HCT116 (cell line): ENCODE data around the gene PLEKHA6. TPM values are rescaled to one million over a fixed set of nuclear protein-coding genes. Genes with fewer than 3 reads are reported as not detected.

Experiments used
- ATAC-seq: fragments of 200-7000 bp; cut with Tn5 transposase; 2 replicates; pipeline ENCODE4 v1.9.1; 2020; ENCODE audit warnings: mild to moderate bottlenecking, moderate library complexity
- BruUV-seq: library from RNA; stranded (reverse); fragments of 400-500 nt; replicated peaks from 2 replicates; lab custom pipeline; 2021; lab: Mats Ljungman, UMichigan
- CTCF ChIA-PET: fragments of 300-600 bp; sonication (Branson Sonifier 250); formaldehyde crosslinking; loops from one replicate; lab custom pipeline; 2021; ENCODE audit warnings: antibody characterized with exemption; lab: Charles Lee
- POLR2A ChIA-PET: fragments of 300-600, 350-600 bp; sonication (Branson Sonifier 250); formaldehyde crosslinking; loops from one replicate; lab custom pipeline; 2021; ENCODE audit warnings: antibody characterized with exemption; lab: Charles Lee
- RAD21 ChIA-PET, 2 experiments: fragments of 300-600 bp; sonication (Branson Sonifier 250); formaldehyde crosslinking; loops; one replicate each; lab custom pipeline; 2023; ENCODE audit warnings: low total read pairs in 2 of 2; ENCODE audit not compliant: uncharacterized antibody in 2 of 2, unreplicated experiment in 2 of 2, low non-redundant PET in 1 of 2; lab: Charles Lee
- DNase-seq: peaks from one replicate; pipeline ENCODE4 v3.0.0-alpha.2; 2010; ENCODE audit warnings: low read depth, low spot score
- H2AFZ ChIP-seq: fragments of 200-600 bp; shearing (Covaris generic), sonication (generic); 2 replicates; pipeline ENCODE4 v1.6.1; 2017; ENCODE audit warnings: low read depth, mixed run types, mixed read lengths, antibody characterized with exemption, low read length; ENCODE audit not compliant: poor library complexity, severe bottlenecking
- H3K27ac ChIP-seq: 2 replicates; pipeline ENCODE4 v1.5.1; 2012; ENCODE audit warnings: low read depth, low read length
- H3K27me3 ChIP-seq: fragments of 200-600 bp; sonication (generic); 2 replicates; pipeline ENCODE4 v1.6.1; 2016; ENCODE audit warnings: mixed run types, low read length, mixed read lengths; ENCODE audit not compliant: insufficient read depth
- H3K36me3 ChIP-seq, 2 experiments: fragments of 200-500 bp in 1 of 2; fragments of 200-600 bp in 1 of 2; sonication (Bioruptor generic) in 1 of 2; sonication (generic) in 1 of 2; 2 replicates each; pipeline versions ENCODE4 v1.5.1 to v1.6.1; 2014 to 2016; ENCODE audit warnings: low read length in 2 of 2, inconsistent platforms in 1 of 2, mixed read lengths in 1 of 2, mixed run types in 1 of 2; ENCODE audit not compliant: insufficient read depth in 2 of 2, control insufficient read depth in 1 of 2
- H3K4me1 ChIP-seq, 2 experiments: fragments of 200-600 bp in 1 of 2; sonication (generic) in 1 of 2; 2 replicates each; pipeline versions ENCODE4 v1.5.1 to v1.6.1; 2012 to 2017; ENCODE audit warnings: low read length in 2 of 2, inconsistent platforms in 1 of 2, mild to moderate bottlenecking in 1 of 2, mixed read lengths in 1 of 2, mixed run types in 1 of 2, moderate library complexity in 1 of 2; ENCODE audit not compliant: insufficient read depth in 2 of 2, control insufficient read depth in 1 of 2
- H3K4me2 ChIP-seq: fragments of 200-600 bp; sonication (generic); 2 replicates; pipeline ENCODE4 v1.6.1; 2017; ENCODE audit warnings: mixed run types, low read length, mixed read lengths
- H3K4me3 ChIP-seq, 2 experiments: fragments of 200-600 bp in 1 of 2; sonication (generic) in 1 of 2; replicated peaks in 1 of 2; 2 replicates each; pipeline ENCODE4 v1.5.1; 2011 to 2016; ENCODE audit warnings: low read length in 2 of 2, control low read depth in 1 of 2, low read depth in 1 of 2, mild to moderate bottlenecking in 1 of 2, mixed read lengths in 1 of 2, mixed run types in 1 of 2
- H3K79me2 ChIP-seq: fragments of 200-600 bp; sonication (generic); 2 replicates; pipeline ENCODE4 v1.6.1; 2017; ENCODE audit warnings: mild to moderate bottlenecking, mixed run types, low read length, moderate library complexity, mixed read lengths; ENCODE audit not compliant: insufficient read depth
- H3K9ac ChIP-seq: fragments of 200-600 bp; sonication (generic); 2 replicates; pipeline ENCODE4 v1.6.1; 2016; ENCODE audit warnings: low read length, mixed read lengths
- H3K9me2 ChIP-seq: fragments of 200-600 bp; sonication (generic), shearing (Covaris generic); 2 replicates; pipeline ENCODE4 v1.6.1; 2017; ENCODE audit warnings: mixed run types, mild to moderate bottlenecking, moderate library complexity; ENCODE audit not compliant: insufficient read depth
- H3K9me3 ChIP-seq, 2 experiments: fragments of 200-500 bp in 1 of 2; fragments of 200-600 bp in 1 of 2; sonication (Bioruptor generic) in 1 of 2; sonication (generic) in 1 of 2; 2 replicates each; pipeline ENCODE4 v1.6.1; 2014 to 2017; ENCODE audit warnings: low read length in 2 of 2, mixed read lengths in 2 of 2, inconsistent platforms in 1 of 2, low read depth in 1 of 2, mild to moderate bottlenecking in 1 of 2, mixed run types in 1 of 2, moderate library complexity in 1 of 2; ENCODE audit not compliant: control insufficient read depth in 1 of 2, insufficient read depth in 1 of 2
- H4K20me1 ChIP-seq: fragments of 200-600 bp; sonication (generic), shearing (Covaris generic); 2 replicates; pipeline ENCODE4 v1.6.1; 2017; ENCODE audit warnings: mixed run types, mild to moderate bottlenecking, moderate library complexity; ENCODE audit not compliant: insufficient read depth
- CBX3 ChIP-seq: IDR thresholded peaks from 2 replicates; pipeline ENCODE4 v1.6.1; 2012; ENCODE audit warnings: low read depth
- CEBPB ChIP-seq: IDR thresholded peaks from 2 replicates; pipeline ENCODE4 v1.6.1; 2012; ENCODE audit warnings: low read depth
- EGR1 ChIP-seq: IDR thresholded peaks from 2 replicates; pipeline ENCODE4 v1.6.1; 2012; ENCODE audit warnings: low read depth
- ELF1 ChIP-seq: IDR thresholded peaks from 2 replicates; pipeline ENCODE4 v1.6.1; 2012; ENCODE audit warnings: low read depth, borderline replicate concordance
- EZH2 ChIP-seq: fragments of 200-600 bp; sonication (generic); IDR thresholded peaks from 2 replicates; pipeline ENCODE4 v1.6.1; 2017; ENCODE audit warnings: antibody characterized with exemption, mixed run types
- EZH2phosphoT487 ChIP-seq: fragments of 200-600 bp; IDR thresholded peaks from 2 replicates; pipeline ENCODE4 v1.6.1; 2018; ENCODE audit warnings: antibody characterized with exemption, borderline replicate concordance
- MAX ChIP-seq: IDR thresholded peaks from 2 replicates; pipeline ENCODE4 v1.6.1; 2012
- POLR2AphosphoS5 ChIP-seq: IDR thresholded peaks from 2 replicates; pipeline ENCODE4 v1.6.1; 2011; ENCODE audit warnings: mild to moderate bottlenecking, low read depth, low read length, moderate library complexity
- RAD21 ChIP-seq: IDR thresholded peaks from 2 replicates; pipeline ENCODE4 v1.6.1; 2012; ENCODE audit warnings: low read depth, mild to moderate bottlenecking
- SIN3A ChIP-seq: IDR thresholded peaks from 2 replicates; pipeline ENCODE4 v1.6.1; 2012; ENCODE audit warnings: low read depth
- SRF ChIP-seq: IDR thresholded peaks from 2 replicates; pipeline ENCODE4 v1.6.1; 2012; ENCODE audit warnings: low read depth
- ZFX ChIP-seq: fragments of 450-650 bp; IDR thresholded peaks from 2 replicates; pipeline ENCODE4 v1.6.1; 2017
- intact Hi-C: fragments of 100-400 bp; cut with micrococcal nuclease; formaldehyde crosslinking; loops from 2 replicates; pipeline ENCODE4 v1.10.0; 2022
- total RNA-seq: library from RNA; stranded (reverse); gene quantifications from one replicate; pipeline ENCODE4 v1.2.1, GENCODE V29; 2021; ENCODE audit not compliant: unreplicated experiment
- TF ChIP-seq, protein P1 (sequence below): IDR thresholded peaks from 2 replicates; pipeline ENCODE4 v1.6.1; 2012
- TF ChIP-seq, protein P2 (sequence below): IDR thresholded peaks from 2 replicates; pipeline ENCODE4 v1.6.1; 2011; ENCODE audit warnings: mild to moderate bottlenecking, low read length, moderate library complexity; ENCODE audit not compliant: insufficient replicate concordance; ENCODE audit errors: extremely low read depth

PLEKHA6 gene
- total RNA-seq, 1 experiment from 2014 or later = 13.1 TPM

DNA sequence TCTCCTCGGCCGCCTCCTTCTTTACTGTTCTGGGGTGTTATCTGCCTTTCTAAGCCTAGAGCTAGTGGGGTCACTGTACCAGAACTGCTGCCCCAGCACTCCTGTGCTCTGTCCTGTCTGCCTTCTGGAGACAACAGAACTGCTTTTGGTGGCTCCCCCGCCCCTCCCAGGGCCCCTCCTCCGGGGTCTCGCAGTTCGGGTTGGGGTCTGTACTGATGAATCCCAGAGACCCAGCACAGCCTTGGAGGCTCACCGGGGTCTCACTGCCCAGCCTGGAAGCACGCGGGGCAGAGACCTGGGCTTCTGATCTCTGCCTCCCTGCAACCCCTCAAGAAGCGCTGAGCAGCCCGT is 3.2 kb upstream of the PLEKHA6 start:
- Histone ChIP-seq H3K9me3 (no peaks in the 10 kb centered on the region), H3K9me2 (no peaks in the 10 kb centered on the region), H3K4me2 (peak overlapping the region; percentile 63), H3K27ac (no peak overlapping the region; the same call in 1 of the 2 replicates), H2AFZ (no peak overlapping the region), H3K4me1 (peaks cover 6 to 20% of the 10 kb centered on the region in 2 experiments; a peak in 3 of 4 replicates), H3K9ac (peak overlapping the region; percentile 43), H3K4me3 (no peak overlapping the region; a peak in 2 of 4 replicates), H3K36me3 (no peaks in the 10 kb centered on the region), H3K27me3 (no peaks in the 10 kb centered on the region), H4K20me1 (no peaks in the 10 kb centered on the region), H3K79me2 (no peaks in the 10 kb centered on the region)
- no TSS peak for BruUV-seq
- DNase-seq (no peak), ATAC-seq (no peak)
- ChIA-PET POLR2A (interaction anchor here (2.1 kb wide), 1 partner anchor 15 kb away, joined by 5 read pairs; no protein-coding TSS in a partner anchor), RAD21 (interaction anchor here (1.3 to 2.9 kb wide), 6 partner anchors 49 to 200 kb away, joined by 3 to 14 read pairs (median 6); partner anchors contain the start of gene GOLT1A (in 2 of the 2)), CTCF (interaction anchor here (0.7 to 6.8 kb wide), 12 partner anchors 9 to 235 kb away, joined by 3 to 51 read pairs (median 6); partner anchors contain the start of gene GOLT1A)
- no peak for TF ChIP-seq MAX
- no peak for TF ChIP-seq RAD21
- TF ChIP-seq, protein P1, sequence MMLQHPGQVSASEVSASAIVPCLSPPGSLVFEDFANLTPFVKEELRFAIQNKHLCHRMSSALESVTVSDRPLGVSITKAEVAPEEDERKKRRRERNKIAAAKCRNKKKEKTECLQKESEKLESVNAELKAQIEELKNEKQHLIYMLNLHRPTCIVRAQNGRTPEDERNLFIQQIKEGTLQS = no peak
- no peak for TF ChIP-seq EGR1
- TF ChIP-seq, protein P2, sequence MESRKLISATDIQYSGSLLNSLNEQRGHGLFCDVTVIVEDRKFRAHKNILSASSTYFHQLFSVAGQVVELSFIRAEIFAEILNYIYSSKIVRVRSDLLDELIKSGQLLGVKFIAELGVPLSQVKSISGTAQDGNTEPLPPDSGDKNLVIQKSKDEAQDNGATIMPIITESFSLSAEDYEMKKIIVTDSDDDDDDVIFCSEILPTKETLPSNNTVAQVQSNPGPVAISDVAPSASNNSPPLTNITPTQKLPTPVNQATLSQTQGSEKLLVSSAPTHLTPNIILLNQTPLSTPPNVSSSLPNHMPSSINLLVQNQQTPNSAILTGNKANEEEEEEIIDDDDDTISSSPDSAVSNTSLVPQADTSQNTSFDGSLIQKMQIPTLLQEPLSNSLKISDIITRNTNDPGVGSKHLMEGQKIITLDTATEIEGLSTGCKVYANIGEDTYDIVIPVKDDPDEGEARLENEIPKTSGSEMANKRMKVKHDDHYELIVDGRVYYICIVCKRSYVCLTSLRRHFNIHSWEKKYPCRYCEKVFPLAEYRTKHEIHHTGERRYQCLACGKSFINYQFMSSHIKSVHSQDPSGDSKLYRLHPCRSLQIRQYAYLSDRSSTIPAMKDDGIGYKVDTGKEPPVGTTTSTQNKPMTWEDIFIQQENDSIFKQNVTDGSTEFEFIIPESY = no peak
- intact Hi-C loops = loop anchor here (1.0 kb wide), 4 partner anchors 105 to 502 kb away; partner anchors contain the start of gene SNRPE

DNA sequence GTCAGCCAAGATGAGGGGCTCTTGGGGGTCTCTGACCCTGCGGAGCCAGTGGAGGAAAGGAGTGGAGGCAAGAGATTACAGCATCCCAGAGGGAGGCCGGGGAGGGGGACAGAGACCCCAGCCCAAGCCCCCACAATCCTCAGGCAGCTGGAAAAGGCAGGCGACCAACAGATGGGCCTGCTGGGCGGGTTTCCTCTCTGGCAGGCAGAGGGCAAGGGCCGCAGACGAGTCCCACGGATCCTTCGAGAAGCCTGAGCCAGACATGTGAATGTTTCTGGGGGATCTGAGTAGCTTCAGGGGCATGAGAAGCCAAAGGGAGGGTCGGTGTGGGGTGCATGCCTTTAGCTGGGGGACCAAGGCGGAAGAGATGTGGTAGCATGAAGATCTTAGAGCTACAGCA is 2.1 kb upstream of the PLEKHA6 start:
- Histone ChIP-seq H3K27ac (no peak overlapping the region), H4K20me1 (no peaks in the 10 kb centered on the region), H3K4me3 (no peak overlapping the region), H3K4me2 (no peak overlapping the region), H3K27me3 (no peaks in the 10 kb centered on the region), H3K36me3 (no peaks in the 10 kb centered on the region), H3K79me2 (no peaks in the 10 kb centered on the region), H3K4me1 (peaks cover 6 to 20% of the 10 kb centered on the region in 2 experiments; a peak in 3 of 4 replicates), H3K9ac (no peak overlapping the region), H2AFZ (no peak overlapping the region), H3K9me3 (no peaks in the 10 kb centered on the region), H3K9me2 (no peaks in the 10 kb centered on the region)
- no TSS peak for BruUV-seq
- DNase-seq (no peak), ATAC-seq (no peak)
- intact Hi-C loops = no loop called here
- CTCF ChIA-PET = interaction anchor here (1.7 to 6.8 kb wide), 4 partner anchors 37 to 199 kb away, joined by 6 to 51 read pairs (median 28); no protein-coding TSS in a partner anchor
- POLR2A ChIA-PET = interaction anchor here (2.1 kb wide), 1 partner anchor 16 kb away, joined by 5 read pairs; no protein-coding TSS in a partner anchor
- RAD21 ChIA-PET = interaction anchor here (1.1 to 2.9 kb wide), 4 partner anchors 103 to 199 kb away, joined by 4 to 14 read pairs (median 8); partner anchors contain the start of gene GOLT1A (in 2 of the 2)
- no peak for TF ChIP-seq SIN3A
- no peak for TF ChIP-seq ZFX
- TF ChIP-seq POLR2AphosphoS5 = no peak
- no peak for TF ChIP-seq EGR1
- TF ChIP-seq CEBPB = no peak
- TF ChIP-seq EZH2phosphoT487 = no peak
- no peak for TF ChIP-seq CBX3
- no peak for TF ChIP-seq ELF1
- no peak for TF ChIP-seq MAX
- no peak for TF ChIP-seq EZH2
- no peak for TF ChIP-seq SRF
- TF ChIP-seq RAD21 = no peak
- TF ChIP-seq, protein P2 = no peak
